Muscle layer of colon (tissue), 2 donors: ENCODE measurements around the gene CEP104.
A peak's percentile ranks its signal among the peaks of the same experiment; 100 is the strongest.

Experiments used
- H3K27ac ChIP-seq: one replicate; pipeline ENCODE4 v1.7.0; 2013; ENCODE audit warnings: low read depth, mild to moderate bottlenecking, low read length, moderate library complexity
- H3K27me3 ChIP-seq, 2 donors: one replicate each; pipeline ENCODE4 v1.7.0; 2013; ENCODE audit warnings: low read length in 2 of 2, mild to moderate bottlenecking in 2 of 2; ENCODE audit not compliant: insufficient read depth in 2 of 2, control insufficient read depth in 1 of 2
- H3K36me3 ChIP-seq: one replicate; pipeline ENCODE4 v1.7.0; 2013; ENCODE audit warnings: mild to moderate bottlenecking, low read length; ENCODE audit not compliant: insufficient read depth
- H3K4me1 ChIP-seq: one replicate; pipeline ENCODE4 v1.7.0; 2013; ENCODE audit warnings: mild to moderate bottlenecking, low read length; ENCODE audit not compliant: insufficient read depth
- H3K4me3 ChIP-seq, 2 donors: one replicate each; pipeline ENCODE4 v1.7.0; 2013; ENCODE audit warnings: low read length in 2 of 2, low read depth in 1 of 2, mild to moderate bottlenecking in 1 of 2, moderate library complexity in 1 of 2
- H3K9ac ChIP-seq: one replicate; pipeline ENCODE4 v1.7.0; 2013; ENCODE audit warnings: low read length
- H3K9me3 ChIP-seq: one replicate; pipeline ENCODE4 v1.7.0; 2013; ENCODE audit warnings: mild to moderate bottlenecking, low read length
- donor health status: abdominal sarcoma.
- donor health status: Adenocarcinoma of cecum.

CEP104 gene

GRCh38 chr1:3856923-3857790 is at the start of gene CEP104, which contains the start of gene DFFB:
TSS of gene CEP104 (minus strand) at chr1:3857211. CDS start at chr1:3852407, 4,804 bp downstream.
TSS of gene DFFB (plus strand) at chr1:3857476. CDS start at chr1:3857604, 128 bp downstream.
- H3K27me3 ChIP-seq, result no peaks in the 10 kb centered on the region
- no peaks in the 10 kb centered on the region for H3K9me3 ChIP-seq
- peak within 1 kb of the TSS; percentile 63 to 91 for H3K4me3 ChIP-seq
- H3K9ac ChIP-seq, result peak within 1 kb of the TSS; percentile 59
- peaks cover 13% of the 10 kb centered on the region for H3K4me1 ChIP-seq
- H3K36me3 ChIP-seq, result no peaks in the 10 kb centered on the region
- H3K27ac ChIP-seq, result peak within 1 kb of the TSS; percentile 59

- Histone ChIP-seq H3K4me3 (no peak overlapping the region), H3K27me3 (peaks cover 0 to 17% of the 10 kb centered on the region in 2 donors), H3K9me3 (no peaks in the 10 kb centered on the region), H3K4me1 (no peaks in the 10 kb centered on the region), H3K9ac (no peak overlapping the region), H3K27ac (no peak overlapping the region), H3K36me3 (no peaks in the 10 kb centered on the region)
Measured at GRCh38 chr1:3906672-3907020, 49.6 kb upstream of the CEP104 start.

- no peaks in the 10 kb centered on the region for H3K4me1 ChIP-seq
- no peak overlapping the region for H3K9ac ChIP-seq
- H3K4me3 ChIP-seq, result no peak overlapping the region
- no peaks in the 10 kb centered on the region for H3K36me3 ChIP-seq
- no peaks in the 10 kb centered on the region for H3K9me3 ChIP-seq
- peaks cover 0 to 12% of the 10 kb centered on the region in 2 donors for H3K27me3 ChIP-seq
- H3K27ac ChIP-seq, result no peak overlapping the region
Measured at GRCh38 chr1:3905953-3906671, 49.1 kb upstream of the CEP104 start.

DNA sequence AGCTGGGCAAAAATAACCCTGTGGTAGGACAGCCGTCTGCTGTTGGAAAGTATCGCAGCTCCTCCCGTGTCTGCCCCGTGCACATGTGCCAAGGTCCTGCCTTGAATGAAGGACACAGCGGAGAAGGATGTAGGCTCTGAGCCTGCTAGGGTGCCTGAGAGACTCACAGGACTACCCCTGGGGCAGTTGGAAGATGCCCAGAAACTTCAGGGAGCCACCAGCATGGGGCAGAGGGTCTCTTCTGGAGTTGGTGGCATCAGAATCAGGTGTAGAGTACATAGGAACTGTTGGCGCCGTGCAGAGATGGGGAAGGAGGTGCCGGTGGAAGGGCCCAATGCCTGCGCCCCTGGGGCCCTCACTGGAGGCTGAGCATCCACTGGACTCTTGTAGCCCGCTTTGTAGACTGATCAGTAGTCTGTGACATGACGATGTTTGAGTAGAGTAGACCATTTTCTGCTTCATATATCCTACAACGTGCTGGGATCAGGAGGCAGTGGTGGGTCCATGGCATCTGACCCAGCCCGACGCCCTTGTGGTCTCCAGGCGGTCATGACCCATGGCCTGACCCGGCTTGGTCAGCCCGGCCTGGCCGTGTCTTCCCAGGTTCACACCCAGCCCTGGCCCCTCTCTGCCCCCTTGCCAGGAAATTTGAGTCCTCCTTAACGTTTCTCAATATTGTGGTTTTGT is 48.4 kb upstream of the CEP104 start:
- Histone ChIP-seq H3K36me3 (no peaks in the 10 kb centered on the region), H3K9ac (no peak overlapping the region), H3K9me3 (no peaks in the 10 kb centered on the region), H3K4me3 (no peak overlapping the region), H3K27ac (no peak overlapping the region), H3K27me3 (peaks cover 0 to 5% of the 10 kb centered on the region in 2 donors), H3K4me1 (no peaks in the 10 kb centered on the region)

- Histone ChIP-seq H3K9ac (no peak overlapping the region), H3K36me3 (no peaks in the 10 kb centered on the region), H3K4me1 (no peaks in the 10 kb centered on the region), H3K9me3 (no peaks in the 10 kb centered on the region), H3K27ac (no peak overlapping the region), H3K4me3 (no peak overlapping the region), H3K27me3 (peaks cover 0 to 5% of the 10 kb centered on the region in 2 donors)
Measured at GRCh38 chr1:3904843-3905185, 47.8 kb upstream of the CEP104 start.

DNA sequence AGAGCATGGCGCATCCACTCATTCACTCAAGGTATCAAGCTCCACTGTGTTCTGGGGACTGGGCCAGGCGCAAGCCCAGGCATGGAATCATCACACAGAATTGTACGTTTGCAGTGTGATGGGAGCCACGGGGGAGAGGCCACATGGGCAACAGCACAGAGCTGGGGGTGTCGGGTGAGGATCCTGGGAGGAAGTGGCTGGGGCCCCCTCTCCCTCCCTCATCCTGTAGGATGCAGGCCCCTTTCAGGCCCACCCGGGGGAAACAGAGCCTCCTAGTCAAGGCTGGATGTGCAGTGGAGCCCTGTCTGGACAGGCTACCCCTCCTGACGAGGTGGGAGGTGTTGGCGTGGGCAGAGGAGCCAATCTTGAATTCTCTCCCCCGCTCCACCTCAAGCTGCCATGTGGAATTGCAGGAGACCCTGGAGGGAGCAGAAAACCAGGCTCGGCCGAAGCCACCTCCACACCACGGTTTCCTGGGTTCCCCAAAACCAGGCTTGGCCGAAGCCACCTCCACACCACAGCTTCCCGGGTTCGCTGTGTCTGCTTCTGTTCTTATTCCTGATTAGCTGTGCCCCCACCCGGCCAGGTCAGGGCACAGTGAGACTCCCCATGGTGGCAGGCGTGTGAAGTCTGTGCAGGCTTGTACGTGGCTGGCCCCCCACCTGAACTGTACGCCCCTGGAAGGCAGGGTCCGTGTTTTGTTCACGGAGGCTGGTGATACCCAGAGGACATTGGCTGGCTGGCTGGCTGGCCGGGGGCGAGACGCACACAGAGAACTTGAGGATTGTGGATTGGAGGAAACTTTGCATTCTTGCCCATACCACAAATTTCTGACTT is 47.2 kb upstream of the CEP104 start:
- Histone ChIP-seq H3K4me3 (no peak overlapping the region), H3K36me3 (no peaks in the 10 kb centered on the region), H3K4me1 (peaks cover 5% of the 10 kb centered on the region), H3K27ac (no peak overlapping the region), H3K9ac (no peak overlapping the region), H3K27me3 (peaks cover 0 to 5% of the 10 kb centered on the region in 2 donors), H3K9me3 (no peaks in the 10 kb centered on the region)

- Histone ChIP-seq H3K36me3 (no peaks in the 10 kb centered on the region), H3K9me3 (no peaks in the 10 kb centered on the region), H3K27me3 (peaks cover 0 to 5% of the 10 kb centered on the region in 2 donors), H3K9ac (no peak overlapping the region), H3K4me3 (no peak overlapping the region), H3K27ac (no peak overlapping the region), H3K4me1 (peaks cover 11% of the 10 kb centered on the region)
Measured at GRCh38 chr1:3903141-3904005, 46.4 kb upstream of the CEP104 start.

DNA sequence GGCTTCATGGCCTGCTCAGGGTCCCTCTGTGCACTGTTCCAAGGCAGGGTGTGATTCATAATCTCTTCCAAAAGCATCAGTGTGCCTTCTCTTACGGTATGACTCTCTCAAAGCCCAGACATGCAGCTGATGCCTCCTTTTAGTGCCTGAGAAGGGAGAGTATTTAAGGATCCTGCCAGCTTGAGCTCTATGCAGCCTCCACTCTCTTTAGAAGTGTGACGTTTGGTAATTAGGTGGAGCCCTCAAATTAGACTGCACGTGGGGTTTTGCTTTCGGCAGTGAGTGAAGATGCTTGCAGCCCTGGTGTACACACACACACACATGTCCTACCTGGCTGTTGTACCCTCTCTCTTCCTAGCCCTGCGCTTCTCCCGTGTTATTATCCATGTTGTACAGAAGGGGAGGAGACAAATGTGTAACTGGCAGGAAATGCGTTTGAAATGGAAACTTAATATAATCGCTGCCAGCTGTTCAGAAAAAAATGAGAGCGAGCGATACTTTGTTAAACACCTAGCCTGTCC is 45.6 kb upstream of the CEP104 start:
- Histone ChIP-seq H3K9ac (no peak overlapping the region), H3K4me3 (no peak overlapping the region), H3K27me3 (peaks cover 0 to 5% of the 10 kb centered on the region in 2 donors), H3K4me1 (peaks cover 11% of the 10 kb centered on the region), H3K9me3 (no peaks in the 10 kb centered on the region), H3K36me3 (no peaks in the 10 kb centered on the region), H3K27ac (no peak overlapping the region)

DNA sequence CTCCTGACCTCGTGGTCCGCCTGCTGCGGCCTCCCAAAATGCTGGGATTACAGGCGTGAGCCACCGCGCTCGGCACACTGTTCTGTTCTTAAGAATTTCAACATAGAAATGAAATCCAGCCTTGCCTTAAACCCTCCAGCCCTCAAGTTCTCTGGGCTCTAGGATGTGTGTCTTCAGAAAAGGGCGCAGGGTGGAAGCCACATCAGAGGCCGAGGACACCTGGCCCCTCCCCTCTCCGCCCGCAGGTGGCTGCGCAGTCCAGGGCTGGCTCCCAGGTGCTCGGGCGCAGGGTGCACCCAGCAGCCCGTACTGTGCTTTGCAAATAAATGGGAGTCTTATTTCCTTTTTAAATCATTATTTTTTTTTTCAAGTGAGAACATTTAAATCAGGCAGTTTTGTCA is 45.1 kb upstream of the CEP104 start:
- Histone ChIP-seq H3K27me3 (peaks cover 0 to 5% of the 10 kb centered on the region in 2 donors), H3K27ac (no peak overlapping the region), H3K36me3 (no peaks in the 10 kb centered on the region), H3K4me3 (no peak overlapping the region), H3K9ac (no peak overlapping the region), H3K9me3 (no peaks in the 10 kb centered on the region), H3K4me1 (peaks cover 11% of the 10 kb centered on the region)

GRCh38 chr1:3900969-3901529 is 44.0 kb upstream of the CEP104 start:
- peaks cover 12% of the 10 kb centered on the region for H3K4me1 ChIP-seq
- H3K9me3 ChIP-seq, result no peaks in the 10 kb centered on the region
- peaks cover 0 to 5% of the 10 kb centered on the region in 2 donors for H3K27me3 ChIP-seq
- H3K27ac ChIP-seq, result peak overlapping the region; percentile 95
- no peaks in the 10 kb centered on the region for H3K36me3 ChIP-seq
- peak overlapping the region; percentile 68 to 70 for H3K4me3 ChIP-seq
- peak overlapping the region; percentile 53 for H3K9ac ChIP-seq
